Mucosa of rectum (tissue), 2 donors: ENCODE data around the gene XPNPEP1.

Experiments used
- H3K27ac ChIP-seq, 2 donors: one replicate each; pipeline ENCODE4 v1.7.0; 2013; ENCODE audit warnings: inconsistent platforms in 2 of 2, low read depth in 2 of 2, low read length in 2 of 2
- H3K27me3 ChIP-seq, 2 donors: one replicate each; pipeline ENCODE4 v1.7.0; 2013; ENCODE audit warnings: low read length in 2 of 2; ENCODE audit not compliant: control insufficient read depth in 2 of 2, insufficient read depth in 2 of 2
- H3K36me3 ChIP-seq, 2 donors: one replicate each; pipeline ENCODE4 v1.7.0; 2013; ENCODE audit warnings: low read length in 2 of 2; ENCODE audit not compliant: control insufficient read depth in 2 of 2, insufficient read depth in 2 of 2
- H3K4me1 ChIP-seq, 2 donors: one replicate each; pipeline ENCODE4 v1.7.0; 2013; ENCODE audit warnings: low read length in 2 of 2, mild to moderate bottlenecking in 1 of 2; ENCODE audit not compliant: control insufficient read depth in 2 of 2, insufficient read depth in 2 of 2
- H3K4me3 ChIP-seq, 2 donors: one replicate each; pipeline ENCODE4 v1.7.0; 2013; ENCODE audit warnings: low read length in 2 of 2
- H3K9ac ChIP-seq, 2 donors: one replicate each; pipeline ENCODE4 v1.7.0; 2013; ENCODE audit warnings: low read length in 2 of 2, low read depth in 1 of 2, mild to moderate bottlenecking in 1 of 2
- H3K9me3 ChIP-seq, 2 donors: one replicate each; pipeline ENCODE4 v1.7.0; 2013; ENCODE audit warnings: low read length in 2 of 2; ENCODE audit not compliant: control insufficient read depth in 2 of 2
- donor health status: healthy.
- donor health status: Normal muscosa, but diverticular disease.

Gene XPNPEP1

DNA sequence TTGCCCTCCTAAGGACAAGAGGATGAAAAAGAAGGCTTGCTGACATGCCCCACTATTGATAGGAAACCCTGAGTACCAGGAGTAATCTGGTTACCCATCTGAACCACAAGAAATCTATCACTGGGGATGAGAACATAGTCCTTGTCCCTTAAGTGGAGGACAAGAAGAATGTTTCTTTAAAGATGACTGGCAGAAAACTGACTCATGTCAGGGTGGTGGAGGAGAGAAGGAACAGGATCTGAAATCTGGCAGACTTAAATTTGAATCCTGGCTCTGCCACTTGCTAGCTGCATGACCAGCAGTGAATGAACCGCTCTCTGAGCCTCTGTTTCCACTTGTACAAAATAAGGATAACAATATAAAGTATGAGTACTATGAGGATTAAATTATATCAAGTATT lies 38.9 kb upstream of the XPNPEP1 start:
- Histone ChIP-seq H3K27ac (no peak overlapping the region), H3K27me3 (no peaks in the 10 kb centered on the region), H3K4me1 (peaks cover 3 to 9% of the 10 kb centered on the region in 2 donors), H3K4me3 (no peak overlapping the region), H3K9ac (no peak overlapping the region), H3K9me3 (no peaks in the 10 kb centered on the region), H3K36me3 (no peaks in the 10 kb centered on the region)

DNA sequence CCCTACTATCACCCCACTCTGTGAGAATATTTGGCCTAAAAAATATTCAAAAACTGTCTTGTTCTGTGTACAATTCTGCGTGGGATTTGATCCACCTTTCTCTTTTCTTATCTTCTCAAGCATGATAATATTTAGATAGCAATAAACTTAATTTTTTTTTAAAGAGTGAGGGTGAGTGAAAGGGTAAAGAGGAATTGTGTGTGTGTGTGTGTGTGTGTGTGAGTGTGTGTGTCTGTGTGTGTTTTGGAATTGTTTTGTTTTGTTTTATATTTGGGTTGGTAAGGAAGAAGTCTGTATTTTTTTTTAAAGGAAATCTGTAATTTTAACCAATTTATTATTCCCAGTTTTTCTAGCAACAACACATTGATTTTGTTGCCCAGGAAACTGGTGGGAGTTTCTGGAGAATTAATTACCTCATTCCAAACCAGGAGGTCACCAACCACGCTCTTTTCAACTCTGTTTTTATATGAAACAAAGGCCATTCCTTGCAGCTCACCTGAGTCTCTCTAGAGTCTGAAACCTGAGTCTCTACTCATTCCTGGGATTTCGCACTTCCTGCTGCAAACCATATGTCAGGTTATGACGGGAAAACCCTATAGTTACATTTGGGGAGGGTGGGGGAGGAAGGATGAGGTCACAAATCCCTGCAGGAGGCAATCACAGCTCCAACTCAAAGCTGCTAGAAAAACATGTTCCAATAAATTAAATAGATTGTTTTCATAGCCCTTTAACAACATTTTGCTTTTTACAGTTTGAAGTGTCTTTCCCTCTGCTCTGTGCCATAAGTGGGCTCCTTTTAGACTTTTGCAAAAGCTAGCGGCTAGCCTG lies 38.1 kb upstream of the XPNPEP1 start:
- no peaks in the 10 kb centered on the region for H3K36me3 ChIP-seq
- no peaks in the 10 kb centered on the region for H3K27me3 ChIP-seq
- H3K4me3 ChIP-seq = no peak overlapping the region
- no peaks in the 10 kb centered on the region for H3K9me3 ChIP-seq
- H3K27ac ChIP-seq = peak overlapping the region in 1 of 2 donors; percentile 15
- H3K9ac ChIP-seq = no peak overlapping the region
- peaks cover 0 to 6% of the 10 kb centered on the region in 2 donors for H3K4me1 ChIP-seq

DNA sequence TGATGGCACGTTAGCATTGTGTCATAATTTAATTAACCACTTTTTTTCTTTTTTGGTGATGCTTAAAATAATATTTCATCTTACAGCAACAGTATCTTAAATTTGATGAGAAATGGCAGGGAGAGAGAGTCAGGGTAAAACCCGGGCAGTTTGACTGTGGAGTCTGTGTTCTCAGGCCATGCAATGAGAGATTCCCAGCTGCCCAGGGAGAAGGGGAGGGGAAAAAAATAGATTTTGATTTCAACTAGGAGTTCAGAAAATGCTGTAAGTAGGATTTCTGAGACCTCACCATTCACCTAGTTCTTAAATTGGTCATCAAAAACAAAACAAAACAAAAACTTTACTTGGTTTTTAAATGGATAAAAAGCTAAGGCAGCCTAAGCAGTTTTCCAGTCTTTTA lies 37.4 kb upstream of the XPNPEP1 start:
- Histone ChIP-seq H3K36me3 (no peaks in the 10 kb centered on the region), H3K27ac (no peak overlapping the region), H3K27me3 (no peaks in the 10 kb centered on the region), H3K4me1 (peaks cover 0 to 6% of the 10 kb centered on the region in 2 donors), H3K9me3 (no peaks in the 10 kb centered on the region), H3K4me3 (no peak overlapping the region), H3K9ac (no peak overlapping the region)

DNA sequence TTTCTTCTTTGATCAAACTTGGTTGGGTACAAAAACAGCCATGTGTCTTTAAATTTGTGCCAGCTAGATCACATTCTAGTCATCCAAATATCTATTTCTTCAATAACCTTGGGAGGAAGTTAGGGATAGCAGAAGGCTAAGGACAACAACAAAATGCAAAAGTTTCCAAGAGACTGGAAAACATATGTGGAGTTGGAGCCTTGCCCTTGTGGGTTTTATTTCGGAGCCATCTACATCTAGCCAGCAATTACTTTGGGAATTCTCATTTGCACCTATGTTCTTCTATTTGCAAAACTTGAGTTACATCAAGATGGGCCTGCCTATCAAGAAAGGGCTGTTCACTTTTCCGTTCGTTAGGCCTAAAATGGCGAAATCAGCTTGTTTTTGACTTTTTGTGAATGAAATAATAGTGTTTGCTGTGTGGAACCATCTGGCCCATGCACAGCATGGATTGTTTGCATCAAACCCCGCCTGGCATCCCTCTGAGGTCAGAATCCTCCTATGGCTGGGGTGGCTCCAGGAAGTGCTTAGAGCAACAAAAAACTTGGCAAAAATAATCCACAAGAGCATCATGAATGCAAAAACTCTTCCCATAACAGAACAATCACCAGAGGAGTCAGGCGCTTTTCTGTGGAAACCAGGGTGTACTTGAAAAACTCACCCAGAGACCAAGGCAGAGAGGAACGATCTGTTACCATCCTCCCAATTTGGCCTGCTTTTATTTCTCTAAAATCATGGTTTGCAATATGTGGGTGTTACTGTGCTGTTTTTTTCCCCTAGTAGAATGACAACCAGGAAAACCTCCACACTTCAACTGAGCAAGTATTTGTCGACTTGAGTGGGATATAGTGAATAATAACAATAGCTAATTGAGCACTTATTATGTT lies 36.2 kb upstream of the XPNPEP1 start:
- Histone ChIP-seq H3K9me3 (no peaks in the 10 kb centered on the region), H3K4me3 (no peak overlapping the region), H3K36me3 (no peaks in the 10 kb centered on the region), H3K27me3 (no peaks in the 10 kb centered on the region), H3K9ac (no peak overlapping the region), H3K27ac (no peak overlapping the region), H3K4me1 (no peaks in the 10 kb centered on the region)

DNA sequence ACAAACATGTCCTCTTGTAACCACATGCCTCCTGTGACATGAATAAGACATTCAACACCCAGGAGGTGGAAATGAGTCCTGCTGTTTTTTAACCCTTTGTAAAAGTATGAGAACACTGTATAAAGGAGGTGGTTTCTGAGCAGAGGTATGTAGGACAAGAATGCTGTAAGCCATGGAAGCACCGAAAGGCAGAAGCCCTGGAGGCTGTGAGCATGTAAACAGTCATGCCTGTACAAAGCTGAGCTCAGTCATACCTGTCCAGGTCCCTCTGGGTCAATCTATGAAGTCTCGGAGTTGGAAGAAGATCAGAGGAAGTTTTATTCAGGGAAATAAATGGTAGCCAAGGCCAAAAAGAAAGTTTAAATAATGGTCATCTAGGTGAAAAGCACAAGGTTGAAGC lies 34.7 kb upstream of the XPNPEP1 start:
- no peaks in the 10 kb centered on the region for H3K36me3 ChIP-seq
- H3K9me3 ChIP-seq = no peaks in the 10 kb centered on the region
- H3K9ac ChIP-seq = no peak overlapping the region
- H3K4me3 ChIP-seq = no peak overlapping the region
- no peak overlapping the region for H3K27ac ChIP-seq
- H3K27me3 ChIP-seq = no peaks in the 10 kb centered on the region
- peaks cover 0 to 2% of the 10 kb centered on the region in 2 donors for H3K4me1 ChIP-seq

DNA sequence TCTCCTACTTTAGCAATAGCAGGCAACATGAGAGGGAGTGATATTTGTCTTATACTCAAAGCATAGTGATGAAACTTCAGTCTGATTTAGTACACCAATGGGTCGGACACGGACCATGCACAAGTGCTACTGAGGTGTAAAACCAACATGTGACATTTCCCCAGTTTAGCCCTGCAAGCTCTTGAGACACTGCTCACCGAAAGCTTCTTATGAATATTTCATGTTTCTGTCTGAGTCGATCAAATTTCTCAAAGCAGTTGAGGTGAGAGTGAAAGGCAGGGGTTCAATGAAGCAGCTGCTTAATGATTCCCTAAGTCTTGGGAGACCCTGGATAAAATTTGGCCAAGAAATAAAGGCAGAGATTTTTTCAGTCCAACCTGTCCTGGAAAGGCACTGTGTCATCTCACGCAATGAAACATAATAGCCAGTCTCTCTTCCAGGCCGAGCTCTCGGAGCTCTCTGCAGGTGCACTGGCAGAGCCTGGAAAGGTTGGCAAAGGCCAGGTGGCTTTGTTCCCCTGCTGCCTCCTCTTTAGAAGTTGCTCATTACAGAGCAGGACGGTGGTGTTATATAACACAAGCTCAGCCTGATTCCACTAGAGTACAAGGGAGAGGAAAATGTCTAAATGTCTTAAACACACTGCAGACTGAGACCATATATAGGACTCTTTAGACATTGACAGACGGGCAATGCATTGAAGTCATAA lies 33.9 kb upstream of the XPNPEP1 start:
- Histone ChIP-seq H3K9ac (no peak overlapping the region), H3K9me3 (no peaks in the 10 kb centered on the region), H3K27me3 (no peaks in the 10 kb centered on the region), H3K36me3 (no peaks in the 10 kb centered on the region), H3K4me3 (no peak overlapping the region), H3K4me1 (peaks cover 0 to 2% of the 10 kb centered on the region in 2 donors), H3K27ac (no peak overlapping the region)

DNA sequence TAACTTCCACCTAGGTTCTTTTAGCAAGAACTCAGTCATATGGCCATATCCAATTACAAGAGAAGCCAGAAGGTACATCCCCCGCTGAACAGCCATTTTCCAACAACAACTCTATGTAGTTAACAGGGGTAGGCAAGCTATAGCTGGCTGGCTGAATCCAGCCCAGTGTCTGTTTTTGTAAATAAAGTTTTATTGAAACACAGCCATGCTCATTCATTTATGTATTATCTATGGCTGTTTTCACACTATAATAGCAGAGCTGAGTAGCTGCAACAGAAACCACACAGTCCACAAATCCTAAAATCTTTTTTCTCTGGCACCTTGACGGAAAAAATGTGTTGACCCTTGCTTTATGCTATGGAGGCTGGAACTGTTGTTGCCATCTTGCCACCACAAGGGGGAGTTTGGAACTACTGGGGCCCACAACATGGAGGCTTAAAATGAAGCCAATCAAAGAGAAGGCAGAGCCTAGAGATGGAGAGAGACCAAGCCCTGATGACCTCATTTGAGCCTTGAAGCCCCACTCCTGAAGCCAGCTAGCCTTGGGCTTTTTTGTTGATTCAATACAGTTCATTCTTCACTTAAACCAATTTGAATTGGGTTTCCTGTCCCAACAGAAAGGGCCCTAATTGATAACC lies 33.3 kb upstream of the XPNPEP1 start:
- H3K27ac ChIP-seq = no peak overlapping the region
- no peaks in the 10 kb centered on the region for H3K36me3 ChIP-seq
- no peak overlapping the region for H3K9ac ChIP-seq
- H3K9me3 ChIP-seq = no peaks in the 10 kb centered on the region
- H3K27me3 ChIP-seq = no peaks in the 10 kb centered on the region
- H3K4me3 ChIP-seq = no peak overlapping the region
- peaks cover 0 to 2% of the 10 kb centered on the region in 2 donors for H3K4me1 ChIP-seq

DNA sequence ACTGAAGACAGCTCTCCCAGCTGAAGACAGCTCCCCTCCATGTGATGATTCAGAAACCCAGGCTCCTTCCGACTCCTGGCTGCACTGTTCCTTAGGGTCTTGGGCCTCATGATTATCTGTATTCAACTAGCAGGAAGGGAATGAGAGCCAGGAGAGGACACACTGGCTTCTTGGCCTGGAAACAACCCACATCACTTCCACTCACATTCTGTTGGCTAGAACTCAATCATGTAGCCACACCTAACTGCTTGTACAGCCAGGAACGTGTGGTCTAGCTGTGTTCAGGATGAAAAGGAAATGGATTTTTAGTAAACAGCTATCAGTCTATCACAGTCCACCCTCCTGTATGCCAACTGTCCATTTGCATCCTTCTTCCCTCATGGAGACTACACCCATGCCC lies 30.5 kb upstream of the XPNPEP1 start:
- Histone ChIP-seq H3K27ac (no peak overlapping the region), H3K9me3 (no peaks in the 10 kb centered on the region), H3K27me3 (no peaks in the 10 kb centered on the region), H3K4me1 (peaks cover 0 to 2% of the 10 kb centered on the region in 2 donors), H3K36me3 (no peaks in the 10 kb centered on the region), H3K4me3 (no peak overlapping the region), H3K9ac (no peak overlapping the region)

DNA sequence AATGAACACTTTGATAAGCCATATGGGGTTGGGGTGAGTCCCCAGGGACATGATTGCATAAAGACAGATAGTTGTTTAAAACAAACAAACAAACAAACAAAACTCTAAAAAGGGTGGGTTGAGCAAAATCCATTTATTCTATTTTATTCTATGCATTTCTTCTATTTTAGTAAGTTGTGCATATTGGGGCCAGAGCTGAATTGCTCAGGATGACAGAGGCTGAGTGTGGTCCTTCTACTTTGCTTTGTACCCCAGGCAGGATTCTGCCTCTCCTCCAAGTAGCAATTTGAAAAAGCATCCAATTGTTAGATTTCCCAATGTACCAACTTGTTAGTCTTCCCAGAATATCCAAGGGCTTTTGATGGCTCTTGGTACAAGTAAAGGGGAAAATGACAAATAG lies 29.2 kb upstream of the XPNPEP1 start:
- H3K9me3 ChIP-seq = no peaks in the 10 kb centered on the region
- H3K4me1 ChIP-seq = peaks cover 0 to 2% of the 10 kb centered on the region in 2 donors
- no peak overlapping the region for H3K9ac ChIP-seq
- H3K4me3 ChIP-seq = no peak overlapping the region
- H3K27me3 ChIP-seq = no peaks in the 10 kb centered on the region
- H3K27ac ChIP-seq = no peak overlapping the region
- H3K36me3 ChIP-seq = no peaks in the 10 kb centered on the region
